ENCODE data around the gene CNKSR2. TPM values are rescaled to one million over a fixed set of nuclear protein-coding genes. Genes with fewer than 3 reads are reported as not detected.

CNKSR2 gene
- total and polyA plus RNA-seq, 4 experiments from 2014 or later, result 1.5 to 9.8 (median 5.4) TPM

DNA sequence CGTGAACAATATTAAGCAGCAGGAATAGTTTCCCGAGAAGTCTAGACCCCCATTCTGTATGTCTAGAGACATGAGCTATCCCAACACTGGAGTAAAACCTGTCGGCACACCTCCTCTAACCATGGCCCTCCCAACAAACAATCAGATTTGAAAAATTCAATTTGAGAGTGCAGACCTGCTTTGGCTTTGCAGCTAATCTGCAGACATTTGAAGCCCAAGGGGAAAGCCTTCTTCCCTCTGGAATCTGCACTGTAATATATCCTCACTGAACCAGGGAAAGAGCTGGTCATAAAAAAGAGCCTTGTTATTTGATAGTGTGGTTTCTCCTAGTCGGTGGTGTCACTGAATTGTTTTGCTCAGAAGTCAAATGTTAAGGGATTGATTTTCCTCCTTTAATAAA lies 328.5 kb downstream of the CNKSR2 start:
- no peaks in the 10 kb centered on the region for H3K36me3 ChIP-seq (ENCODE audit: insufficient read depth, low read length)
- Mint-ChIP-seq H3K4me1 (no peaks in the 10 kb centered on the region), H3K27me3 (peaks cover 0 to 4% of the 10 kb centered on the region in 2 donors), H3K36me3 (no peaks in the 10 kb centered on the region), H3K9me3 (peaks cover 0 to 4% (median under 1%) of the 10 kb centered on the region in 8 donors), H3K27ac (no peak overlapping the region), H3K4me3 (no peak overlapping the region)
- no peaks in the 10 kb centered on the region for H3K4me1 ChIP-seq (ENCODE audit: insufficient read depth, low read length)
- CTCF ChIA-PET (ENCODE audit: partially characterized antibody), result no interaction called here
- no peaks in the 10 kb centered on the region for H3K9me3 ChIP-seq (ENCODE audit: control insufficient read depth in 1 of 2, low read length in 2 of 2)
- intact Hi-C loops (cut with micrococcal nuclease), result no loop called here
- no peak for DNase-seq
- POLR2A ChIA-PET (ENCODE audit: partially characterized antibody), result no interaction called here
- no peak overlapping the region for H3K27ac ChIP-seq (ENCODE audit: low read depth, low read length)
- H3K4me3 ChIP-seq (ENCODE audit: low read length in 2 of 2), result no peak overlapping the region
- no peaks in the 10 kb centered on the region for H3K27me3 ChIP-seq (ENCODE audit: insufficient read depth, low read length)
